Hepatic stellate cell (primary cell): ENCODE data around the gene SPOCK1.
A peak's percentile ranks its signal among the peaks of the same experiment; 100 is the strongest.

Experiments
- DNase-seq: peaks from one replicate; pipeline ENCODE4 v3.0.0; 2011; ENCODE audit warnings: low spot score

SPOCK1 gene

DNA sequence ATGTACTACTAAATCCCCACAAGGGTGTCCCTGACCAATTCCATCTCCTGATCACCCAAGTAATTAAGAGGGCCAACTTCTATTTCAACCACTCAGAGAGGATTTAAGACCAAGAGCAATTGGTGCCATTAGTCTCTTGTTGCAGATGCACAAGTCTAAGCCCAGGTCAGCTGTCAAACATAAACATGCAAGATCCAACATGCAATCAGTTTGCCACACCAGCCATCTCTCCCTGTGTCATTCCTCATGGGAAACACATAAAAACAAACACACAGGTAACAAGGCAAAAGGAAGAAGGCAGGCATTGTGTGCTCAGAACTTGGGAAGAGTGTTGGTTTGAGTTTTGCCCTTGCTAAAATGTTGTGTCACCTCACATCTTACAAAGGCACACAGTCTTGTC lies 139.2 kb downstream of the SPOCK1 start:
- no peak for DNase-seq

DNA sequence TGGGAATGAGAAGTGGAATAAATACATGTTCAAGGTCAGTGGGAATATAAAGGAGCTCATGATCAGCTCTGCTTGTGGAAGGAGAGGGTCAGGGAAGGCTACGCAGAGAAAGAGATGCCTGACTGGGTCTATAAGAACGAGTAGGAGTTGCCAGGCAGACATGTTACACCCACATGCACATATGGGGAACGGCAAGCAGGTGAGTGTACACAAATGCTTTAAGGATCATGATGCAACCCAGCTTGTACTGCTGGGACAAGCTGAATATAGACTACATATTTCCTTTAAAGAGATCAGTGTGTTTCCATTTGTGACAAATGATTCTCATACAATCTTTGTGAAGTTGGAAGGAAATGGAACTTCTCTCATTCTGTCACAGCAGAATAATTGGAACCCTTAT lies 141.7 kb downstream of the SPOCK1 start:
- no peak for DNase-seq

DNA sequence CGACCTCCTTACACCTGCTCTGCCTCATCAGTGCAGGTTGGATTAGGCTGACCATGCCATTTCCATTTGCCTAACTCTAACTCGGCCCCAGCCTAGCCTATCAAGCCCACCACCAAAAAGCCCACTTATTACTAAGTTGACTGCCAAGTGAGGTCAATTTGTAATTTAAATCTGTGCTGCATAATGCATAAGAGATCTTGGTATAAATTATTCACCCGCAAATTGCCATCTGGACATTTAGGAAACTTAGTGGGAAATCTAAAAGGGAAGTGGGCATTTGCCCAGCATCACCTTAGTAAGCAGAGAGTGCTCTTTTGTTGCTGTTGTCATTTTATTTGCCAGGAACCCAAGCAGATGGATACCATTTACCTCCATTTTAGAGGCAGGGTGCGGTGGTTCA lies 143.0 kb downstream of the SPOCK1 start:
- no peak for DNase-seq

DNA sequence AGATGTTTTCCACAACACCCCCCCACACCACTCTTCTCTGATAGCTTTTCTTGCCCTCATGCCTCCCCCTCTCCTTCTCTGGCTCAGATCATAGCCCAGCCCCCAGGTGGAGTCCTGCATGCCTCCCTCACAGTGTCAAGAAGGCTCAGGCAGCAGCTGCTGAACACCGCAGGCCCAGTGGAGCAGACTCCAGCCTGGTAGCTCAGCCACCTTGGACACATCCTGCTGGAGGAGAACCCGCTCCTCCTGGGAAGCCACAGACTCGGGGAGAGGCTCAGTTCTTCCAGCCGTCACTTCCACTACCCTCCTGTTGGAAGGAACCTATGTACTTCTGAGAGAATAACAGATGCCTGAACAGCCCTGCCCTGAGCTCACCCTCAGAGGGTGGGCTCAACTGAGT lies 143.4 kb downstream of the SPOCK1 start:
- no peak for DNase-seq

DNA sequence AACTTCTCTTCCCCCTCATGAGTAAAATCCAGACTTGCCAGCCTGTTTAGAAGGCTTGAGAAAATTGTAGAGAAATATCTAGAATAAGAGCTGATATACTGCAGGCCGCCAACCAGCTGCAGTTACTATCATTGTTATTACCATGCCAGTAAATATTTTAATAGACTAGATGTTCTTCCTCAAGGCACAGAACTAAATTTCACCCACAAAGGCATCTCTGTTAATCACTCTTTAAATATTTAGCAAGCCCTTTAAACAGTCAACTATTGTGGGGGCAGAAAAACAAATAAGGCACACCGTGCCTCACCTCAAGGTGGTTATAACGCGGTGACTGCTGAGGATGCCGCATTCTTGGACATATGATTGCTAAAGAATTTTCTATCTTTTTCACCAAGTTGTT lies 147.0 kb downstream of the SPOCK1 start:
- DNase-seq, result no peak

DNA sequence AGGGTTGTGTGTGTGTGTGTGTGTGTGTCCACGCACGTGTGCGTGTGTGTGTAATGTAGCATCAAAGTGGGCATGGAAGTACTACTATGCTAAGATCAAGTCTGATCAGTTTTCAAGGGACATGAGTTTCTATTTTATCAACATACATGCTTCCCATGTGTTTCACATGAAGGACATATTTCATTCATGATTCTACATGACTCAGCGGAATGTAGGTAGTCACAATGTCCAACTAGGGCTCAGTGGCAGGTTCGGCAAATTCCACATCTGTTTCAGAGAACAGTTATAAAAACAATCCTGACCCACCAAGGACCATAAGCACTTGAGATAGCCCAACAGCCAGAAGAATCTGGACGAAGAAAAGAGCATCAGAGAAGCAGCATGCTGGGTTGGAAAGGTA lies 148.3 kb downstream of the SPOCK1 start:
- no peak for DNase-seq

DNA sequence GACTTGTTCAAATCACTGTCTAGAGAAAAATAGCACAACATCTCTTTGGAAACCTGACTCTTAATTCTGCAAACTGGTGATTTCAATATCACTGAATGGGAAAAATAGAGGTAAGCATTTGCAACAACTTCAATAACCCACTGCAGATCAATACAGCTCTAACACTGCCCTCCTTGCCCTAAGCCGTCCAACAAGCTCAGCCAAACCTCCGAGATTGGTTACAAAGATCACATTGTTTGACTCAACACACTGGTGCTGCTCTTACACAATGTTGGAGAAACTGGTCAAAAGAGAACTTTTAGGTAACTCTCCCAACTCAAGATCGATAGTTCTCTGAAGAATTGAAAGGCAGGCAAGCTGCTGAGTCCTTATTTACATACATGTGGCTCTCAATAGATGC lies 150.4 kb downstream of the SPOCK1 start:
- DNase-seq, result no peak

DNA sequence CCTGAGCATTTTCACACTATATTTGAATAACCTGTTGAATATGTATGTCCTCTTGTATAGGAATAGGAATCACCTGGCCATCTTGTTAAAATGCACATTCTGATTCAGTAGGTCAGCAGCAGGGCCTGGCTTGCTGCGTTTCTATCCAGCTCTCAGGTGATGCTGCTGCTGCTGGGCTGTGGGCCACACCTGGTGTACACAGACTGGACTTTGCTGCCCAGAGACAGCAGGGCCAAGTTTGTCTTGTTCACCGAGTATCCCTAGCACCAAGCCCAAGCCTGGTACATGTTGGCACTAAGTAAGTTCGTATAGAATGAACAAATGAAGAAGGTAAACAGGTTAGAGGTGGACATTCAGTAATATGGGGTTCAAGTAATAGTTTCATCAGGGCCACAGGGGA lies 151.3 kb downstream of the SPOCK1 start:
- no peak for DNase-seq

DNA sequence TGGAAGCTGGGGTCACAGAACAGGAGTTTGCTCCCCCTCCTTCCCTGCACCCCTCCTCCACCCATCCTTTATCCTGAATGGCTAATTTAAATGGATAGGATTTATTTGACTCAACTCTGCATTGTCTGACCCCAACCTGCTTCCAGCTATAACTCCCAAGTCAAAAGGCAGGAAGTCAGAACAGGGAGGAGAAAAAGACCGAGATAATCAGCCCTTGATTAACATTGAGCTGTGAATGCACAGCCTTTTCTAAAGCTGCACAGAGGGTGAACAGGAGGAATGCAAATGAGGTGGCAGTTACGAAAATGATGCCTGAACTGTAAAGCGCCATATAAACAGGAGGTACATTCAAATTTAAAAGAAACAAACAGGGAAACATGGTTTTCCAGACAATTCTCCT lies 152.8 kb downstream of the SPOCK1 start:
- no peak for DNase-seq

DNA sequence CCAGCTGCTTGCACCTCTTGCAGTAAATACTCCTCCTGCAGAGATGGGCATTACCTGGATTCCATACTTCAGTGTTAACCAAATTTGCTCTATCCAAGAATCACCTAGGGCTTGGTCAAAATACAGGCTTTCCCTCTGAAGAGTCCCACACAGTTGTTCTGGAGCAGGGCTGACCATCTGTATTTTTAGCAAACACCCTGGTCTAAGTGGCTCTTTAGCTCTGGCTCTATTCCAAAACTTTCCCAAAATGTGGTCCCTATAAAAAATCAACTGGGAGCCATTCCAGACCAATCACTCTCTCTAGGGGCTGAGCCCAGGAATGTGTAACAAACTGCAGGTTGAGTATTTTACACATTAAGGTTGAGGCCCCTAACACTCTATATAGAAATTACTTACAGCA lies 153.7 kb downstream of the SPOCK1 start:
- no peak for DNase-seq

DNA sequence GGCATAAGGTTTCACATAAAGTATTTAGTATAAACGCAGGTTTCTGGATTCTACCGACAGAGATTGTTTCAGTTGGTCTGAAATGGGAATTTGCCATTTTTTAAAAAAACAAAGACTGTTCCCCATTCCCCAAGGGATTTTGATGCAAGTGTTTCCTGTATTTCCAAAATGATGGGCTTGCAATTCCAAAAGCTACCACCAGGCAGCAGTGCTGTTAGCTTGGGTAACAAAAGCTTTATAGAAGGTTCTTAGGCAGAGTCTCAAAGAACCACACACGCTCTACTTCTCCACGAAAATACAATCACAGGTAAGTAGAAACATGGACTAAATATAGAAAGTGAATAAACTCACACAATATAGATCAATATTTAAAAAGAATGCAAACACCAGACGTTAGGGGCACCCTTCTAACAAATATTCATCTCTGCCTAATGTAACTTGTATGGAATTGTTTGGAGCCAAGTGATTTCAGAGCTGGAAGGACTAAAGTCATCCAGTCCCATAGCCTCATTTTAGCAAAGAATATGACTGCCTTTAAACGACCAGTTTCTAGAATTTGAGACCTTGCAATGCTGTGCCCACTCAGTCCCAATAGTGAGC lies 154.3 kb downstream of the SPOCK1 start:
- DNase-seq, result peak; percentile 22

DNA sequence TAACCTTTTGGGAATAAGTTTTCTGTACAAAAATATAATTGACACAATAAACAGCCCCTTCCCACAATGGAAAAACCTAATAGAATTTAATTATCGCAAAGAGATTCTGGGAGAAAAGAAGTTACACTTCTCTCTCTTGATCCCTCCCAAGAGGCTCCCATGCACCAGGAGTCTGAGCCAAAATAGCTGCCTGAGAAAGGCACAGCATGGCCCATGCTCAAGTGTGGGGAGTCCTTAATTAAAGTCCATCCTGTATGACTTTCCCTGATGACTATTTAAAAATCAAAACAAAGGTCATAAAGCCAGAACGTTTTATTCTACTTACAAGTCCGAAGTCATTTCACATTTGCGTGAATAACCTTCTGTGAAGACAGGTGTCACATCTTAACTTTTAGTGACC lies 155.1 kb downstream of the SPOCK1 start:
- DNase-seq, result no peak

DNA sequence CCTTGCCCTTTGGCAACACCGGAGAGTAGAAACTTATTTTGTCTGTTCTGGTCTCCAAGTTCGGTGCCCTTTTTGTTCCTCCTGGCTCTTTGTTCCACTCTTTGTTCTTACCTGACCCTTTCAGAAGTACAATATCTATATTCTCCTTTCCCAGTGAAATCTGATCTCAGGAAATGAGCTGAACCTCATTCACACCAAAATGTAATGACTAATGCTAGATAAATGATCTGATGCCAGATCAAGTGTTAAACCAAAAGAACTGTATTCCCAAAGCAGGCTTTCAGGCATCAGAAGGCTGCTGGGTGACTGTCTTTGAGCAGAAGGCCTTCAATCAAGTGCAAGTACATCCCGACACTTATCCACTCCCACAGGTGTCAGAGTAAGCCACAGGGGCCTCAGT lies 156.4 kb downstream of the SPOCK1 start:
- DNase-seq, result no peak

DNA sequence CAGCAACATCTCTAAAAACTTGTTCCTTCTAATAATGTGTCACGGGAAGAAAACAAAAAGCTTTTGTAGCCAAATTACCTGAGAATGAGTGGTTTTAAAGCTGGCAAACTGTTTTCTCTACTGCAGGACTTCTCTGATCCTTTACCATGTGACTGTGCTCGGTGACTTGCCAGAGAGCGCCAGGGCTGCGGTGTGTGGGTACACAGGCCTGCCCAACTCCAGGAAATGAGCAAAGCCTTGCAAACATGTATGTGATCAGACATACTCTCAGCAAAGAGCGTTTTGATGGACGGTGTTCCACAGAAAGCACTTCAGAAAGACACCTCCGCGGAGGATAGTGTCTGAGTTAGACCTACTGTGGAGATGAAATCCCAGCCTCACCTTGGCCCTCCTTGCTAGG lies 157.3 kb downstream of the SPOCK1 start:
- no peak for DNase-seq

DNA sequence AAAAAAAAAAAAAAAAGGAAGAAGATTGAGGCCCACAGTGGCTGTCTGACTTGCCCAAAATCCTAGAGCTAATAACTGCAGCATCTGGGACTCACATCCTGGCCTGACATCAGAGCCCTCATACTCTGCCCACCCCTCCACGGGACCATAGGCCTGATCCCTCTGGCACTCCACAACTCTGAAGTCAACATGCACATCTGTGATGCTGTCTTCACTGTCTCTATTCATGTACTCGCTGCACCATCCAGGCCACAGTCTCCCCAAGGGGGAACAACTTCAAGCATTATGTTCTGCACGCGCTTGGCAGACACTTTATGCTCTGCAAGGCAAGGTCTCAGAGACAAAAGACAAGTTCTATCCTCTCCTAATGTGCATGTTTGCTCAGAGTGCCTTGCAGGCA lies 158.2 kb downstream of the SPOCK1 start:
- no peak for DNase-seq

DNA sequence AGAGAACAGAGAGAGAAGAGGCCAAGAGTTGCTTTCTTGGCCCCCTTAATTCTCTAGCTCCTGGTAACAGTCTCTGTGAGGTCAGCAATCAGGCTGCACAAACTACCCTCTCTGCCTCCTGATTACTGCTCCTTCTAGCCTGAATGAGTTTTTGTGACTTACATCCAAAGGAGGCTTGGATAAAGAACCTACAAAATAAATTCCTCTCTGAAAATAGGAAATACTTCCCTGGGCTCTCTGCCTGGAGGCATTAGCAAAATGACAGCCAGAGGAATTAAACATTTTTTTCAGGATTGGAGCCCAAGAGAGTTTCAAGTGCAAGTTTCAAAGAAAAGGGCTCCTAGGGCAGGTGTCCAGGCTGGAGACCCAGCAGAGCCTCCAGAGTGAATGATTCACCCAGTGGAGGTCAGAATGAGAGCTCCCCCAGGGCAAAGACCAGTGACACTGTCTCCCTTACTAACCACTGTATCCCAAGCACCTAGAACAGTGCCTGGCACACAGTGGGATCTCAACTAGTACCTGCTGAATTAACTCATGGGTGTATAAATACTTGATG lies 162.5 kb downstream of the SPOCK1 start:
- DNase-seq, result no peak

DNA sequence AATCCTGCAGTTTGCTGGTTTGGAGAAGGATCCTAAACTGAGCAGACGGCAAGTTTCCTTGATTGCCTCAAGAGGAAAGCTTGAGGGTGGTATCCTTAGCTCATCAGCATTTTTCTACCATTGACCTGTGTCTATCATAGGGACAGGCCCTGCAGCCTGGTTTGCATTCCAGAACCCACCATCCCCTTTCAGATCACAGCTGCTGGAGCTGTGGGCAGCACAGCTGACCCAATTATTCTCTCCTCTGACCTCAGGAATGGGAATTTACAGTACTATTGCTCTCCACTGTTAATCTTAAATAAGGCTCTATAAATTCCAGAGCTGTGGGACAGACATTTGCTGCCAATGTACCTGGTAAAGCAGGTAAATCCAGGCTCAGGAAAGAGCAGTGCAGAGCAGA lies 163.0 kb downstream of the SPOCK1 start:
- DNase-seq, result no peak

DNA sequence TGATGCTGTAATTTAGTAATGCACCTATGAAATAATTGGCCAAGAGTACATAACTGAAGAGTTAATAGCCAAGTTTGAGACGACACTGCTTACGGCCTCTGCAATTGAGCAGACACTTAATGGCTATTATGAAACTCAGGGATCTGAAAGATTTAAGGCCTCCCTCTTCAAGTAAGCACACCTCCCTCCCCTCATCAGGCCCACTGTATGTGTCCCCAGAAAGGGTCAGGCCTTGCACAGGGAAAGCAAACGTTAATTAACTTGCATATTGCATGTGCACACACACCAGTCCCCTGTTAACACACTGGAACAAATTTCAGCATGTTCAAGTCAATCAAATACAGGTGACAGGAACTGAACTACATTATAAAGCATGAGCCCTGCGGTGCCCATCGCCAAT lies 163.6 kb downstream of the SPOCK1 start:
- DNase-seq, result no peak

DNA sequence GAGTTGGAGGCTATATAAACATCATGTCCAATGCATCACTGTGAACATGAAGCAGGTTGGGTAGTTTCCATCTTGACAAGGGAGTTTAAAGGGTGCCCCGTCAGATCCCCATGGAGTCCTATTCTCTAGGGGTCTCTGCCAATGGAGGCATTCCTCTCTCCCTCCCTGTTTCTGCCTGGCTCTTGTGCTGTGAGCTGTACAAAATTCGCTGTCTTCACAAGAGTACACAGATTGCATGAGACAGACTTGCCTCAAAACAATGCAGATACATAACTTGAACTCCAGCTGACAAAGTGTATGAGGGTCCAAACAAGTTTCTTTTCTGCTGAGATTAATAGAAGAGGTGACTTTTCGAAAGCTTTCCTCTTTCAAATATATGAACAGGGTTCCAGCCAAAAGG lies 165.2 kb downstream of the SPOCK1 start:
- DNase-seq, result no peak

DNA sequence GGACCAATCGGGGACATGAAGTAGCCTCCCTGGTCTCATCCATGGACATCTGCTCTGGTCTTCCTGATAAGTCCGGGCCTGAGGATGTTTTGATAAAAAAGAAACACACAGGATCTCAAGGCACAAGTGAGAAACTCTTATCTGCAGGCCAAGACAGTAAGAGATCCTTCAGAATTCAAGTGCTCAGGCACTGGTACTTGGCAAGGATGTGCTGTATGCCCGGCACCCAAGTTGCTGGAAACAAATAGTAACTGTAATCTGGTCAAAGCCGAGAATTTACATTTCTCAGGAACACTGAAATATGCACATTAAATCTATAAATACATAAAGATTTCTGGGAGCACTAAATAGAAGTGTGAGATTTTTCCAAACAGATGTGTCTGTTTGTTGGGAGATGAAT lies 165.7 kb downstream of the SPOCK1 start:
- no peak for DNase-seq

DNA sequence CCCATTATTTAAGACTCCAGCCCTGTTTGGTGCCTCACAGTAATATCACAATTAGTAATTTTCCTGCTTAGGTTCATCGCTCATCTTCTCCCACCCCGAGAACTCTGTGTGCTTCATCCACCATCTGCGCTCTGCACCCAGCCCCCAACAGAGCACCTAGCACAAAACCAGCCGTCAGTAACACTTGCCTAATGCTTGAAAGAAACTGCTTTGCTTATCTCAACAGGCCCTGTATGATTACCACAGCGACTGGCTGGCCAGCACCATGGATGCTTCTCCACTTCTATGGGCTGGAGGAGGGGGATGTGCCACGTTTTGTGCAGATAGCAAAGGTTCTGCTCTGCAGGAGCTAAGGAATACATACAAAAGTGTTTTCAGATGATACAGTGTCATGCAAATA lies 166.8 kb downstream of the SPOCK1 start:
- DNase-seq, result no peak

DNA sequence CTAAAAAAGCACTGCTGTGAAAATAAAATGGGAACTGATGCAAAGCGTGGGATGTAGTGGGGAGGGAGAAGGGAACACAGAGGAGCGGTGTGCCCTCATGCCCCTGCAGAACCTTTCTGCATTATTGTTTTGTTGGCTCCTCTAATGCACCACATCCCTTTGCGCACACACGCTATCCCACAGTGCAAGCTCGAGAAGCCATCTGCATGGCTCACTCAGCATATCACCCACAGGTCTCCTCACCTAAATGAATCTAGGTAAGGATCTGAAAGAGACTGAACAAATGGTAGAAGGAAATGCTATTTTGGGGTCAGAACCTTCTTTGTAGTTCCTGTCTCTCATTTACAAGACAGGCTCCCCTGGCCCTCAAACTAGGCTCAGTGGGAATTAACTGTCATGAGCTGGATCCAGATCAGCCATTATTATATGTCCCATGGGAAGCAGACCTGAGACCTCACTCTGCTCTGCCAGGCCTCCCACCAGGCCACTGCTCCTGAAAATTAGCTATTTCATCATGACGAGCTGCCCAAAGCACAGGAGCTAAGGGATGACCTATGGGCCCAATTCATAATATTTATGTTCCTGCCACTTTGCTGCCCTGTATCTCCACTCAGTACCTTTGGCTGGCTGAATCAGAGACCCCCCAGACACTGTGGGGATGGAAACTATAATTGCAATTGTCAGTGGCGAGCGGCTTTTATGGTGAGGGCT lies 169.4 kb downstream of the SPOCK1 start:
- DNase-seq, result no peak

DNA sequence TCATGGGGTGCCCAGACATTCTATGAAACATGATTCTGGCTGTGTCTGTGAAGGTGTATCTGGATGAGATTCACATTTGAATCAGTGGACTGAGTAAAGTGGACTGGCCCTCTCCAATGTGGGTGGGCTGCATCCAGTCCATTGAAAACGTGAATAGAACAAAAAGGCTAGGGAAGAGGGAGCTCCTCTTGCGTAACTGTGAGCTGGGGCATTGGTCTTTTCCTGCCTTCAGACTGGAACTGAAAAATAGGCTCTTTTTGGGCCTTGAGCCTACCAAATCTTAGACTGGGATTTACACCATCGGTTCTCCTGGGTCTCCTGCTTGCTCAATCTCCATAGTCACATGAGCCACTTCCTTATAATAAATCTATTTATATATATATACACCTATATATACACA lies 170.1 kb downstream of the SPOCK1 start:
- DNase-seq, result no peak

DNA sequence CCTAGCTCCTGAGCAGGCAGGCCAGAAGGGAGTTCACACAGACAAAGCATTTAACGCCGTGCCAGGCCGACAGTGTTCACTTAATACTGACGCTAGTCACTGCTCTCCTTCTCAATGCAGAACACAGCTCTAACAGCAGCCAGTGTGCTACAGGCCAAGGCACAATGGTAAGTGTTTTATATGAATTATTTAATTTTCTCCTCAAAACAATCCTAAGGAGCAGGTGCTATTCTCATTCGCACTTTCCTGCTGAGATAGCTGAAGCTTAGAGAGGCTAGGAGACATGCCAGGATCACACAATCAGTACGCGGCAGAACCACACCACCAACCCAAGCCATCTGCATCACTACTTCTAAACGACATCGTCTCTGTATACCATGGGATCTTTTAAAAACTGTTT lies 170.7 kb downstream of the SPOCK1 start:
- DNase-seq, result no peak
